Omental fat pad (tissue), 4 donors: ENCODE measurements around the gene JMJD1C. TPM values are rescaled to one million over a fixed set of nuclear protein-coding genes. Genes with fewer than 3 reads are reported as not detected.

Experiments
- ATAC-seq: fragments of 150-250 bp; one replicate; pipeline ENCODE4 v1.9.1; 2016; ENCODE audit warnings: mild to moderate bottlenecking, moderate library complexity; ENCODE audit not compliant: low FRiP score
- DNase-seq: peaks from one replicate; pipeline ENCODE4 v3.0.0-alpha.2; 2019; ENCODE audit warnings: low spot score
- total RNA-seq, 4 donors: library from RNA; depleted of rRNA; stranded (reverse); fragments of >200 nt; gene quantifications; one replicate each; pipeline ENCODE4 v1.1.0, GENCODE V29; 2016
- TF ChIP-seq, protein P1 (sequence below), 3 donors: fragments of 450-650 bp; IDR thresholded peaks; one replicate each; pipeline ENCODE4 v1.5.1; 2016 to 2017; ENCODE audit warnings: antibody characterized with exemption in 3 of 3, mild to moderate bottlenecking in 3 of 3, moderate library complexity in 2 of 3

Gene JMJD1C
- total RNA-seq, 4 donors from 2014 or later: 99.8 to 179 (median 149) TPM

DNA sequence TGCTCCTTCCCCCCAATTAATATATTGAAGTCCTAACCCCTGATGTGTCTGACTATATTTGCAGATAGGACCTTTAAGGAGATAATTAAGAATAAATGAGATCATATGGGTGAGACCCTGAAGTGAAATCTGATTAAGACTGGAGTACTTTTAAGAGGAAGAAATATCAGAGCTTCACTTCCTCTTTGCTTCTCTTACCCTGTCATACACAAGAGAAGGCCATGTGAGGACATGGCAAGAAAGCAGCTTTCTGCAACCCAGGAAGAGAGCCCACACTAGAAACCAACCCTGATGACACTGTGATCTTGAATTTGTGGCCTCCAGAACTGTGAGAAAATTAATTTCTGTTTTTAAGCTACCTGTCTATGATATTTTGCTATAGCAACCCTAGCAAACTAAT lies 44.2 kb downstream of the JMJD1C start:
- DNase-seq (no peak), ATAC-seq (no peak)
- TF ChIP-seq, protein P1, sequence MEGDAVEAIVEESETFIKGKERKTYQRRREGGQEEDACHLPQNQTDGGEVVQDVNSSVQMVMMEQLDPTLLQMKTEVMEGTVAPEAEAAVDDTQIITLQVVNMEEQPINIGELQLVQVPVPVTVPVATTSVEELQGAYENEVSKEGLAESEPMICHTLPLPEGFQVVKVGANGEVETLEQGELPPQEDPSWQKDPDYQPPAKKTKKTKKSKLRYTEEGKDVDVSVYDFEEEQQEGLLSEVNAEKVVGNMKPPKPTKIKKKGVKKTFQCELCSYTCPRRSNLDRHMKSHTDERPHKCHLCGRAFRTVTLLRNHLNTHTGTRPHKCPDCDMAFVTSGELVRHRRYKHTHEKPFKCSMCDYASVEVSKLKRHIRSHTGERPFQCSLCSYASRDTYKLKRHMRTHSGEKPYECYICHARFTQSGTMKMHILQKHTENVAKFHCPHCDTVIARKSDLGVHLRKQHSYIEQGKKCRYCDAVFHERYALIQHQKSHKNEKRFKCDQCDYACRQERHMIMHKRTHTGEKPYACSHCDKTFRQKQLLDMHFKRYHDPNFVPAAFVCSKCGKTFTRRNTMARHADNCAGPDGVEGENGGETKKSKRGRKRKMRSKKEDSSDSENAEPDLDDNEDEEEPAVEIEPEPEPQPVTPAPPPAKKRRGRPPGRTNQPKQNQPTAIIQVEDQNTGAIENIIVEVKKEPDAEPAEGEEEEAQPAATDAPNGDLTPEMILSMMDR (IDR thresholded peaks at IDR 0.05): no peak

DNA sequence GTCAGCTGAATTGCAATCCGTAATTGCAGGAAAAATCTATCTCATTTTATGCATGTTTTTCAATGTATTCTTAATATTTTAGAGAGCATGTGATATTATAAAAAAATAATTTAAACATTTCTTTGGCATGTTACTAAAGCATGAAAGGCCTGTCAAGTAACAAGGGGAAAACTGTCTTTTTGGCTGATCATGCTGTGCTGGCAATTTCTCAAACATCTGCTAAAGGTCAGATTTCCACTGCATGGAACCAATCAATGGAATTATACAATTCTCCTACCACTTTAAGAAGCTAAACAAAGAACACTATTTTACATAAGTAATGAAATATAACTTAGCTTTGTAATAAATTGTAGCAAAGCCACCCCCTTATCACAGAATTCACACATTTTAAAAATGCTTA lies 49.4 kb downstream of the JMJD1C start:
- TF ChIP-seq, protein P1 (IDR thresholded peaks at IDR 0.05): no peak
- ATAC-seq: no peak
- DNase-seq: no peak

DNA sequence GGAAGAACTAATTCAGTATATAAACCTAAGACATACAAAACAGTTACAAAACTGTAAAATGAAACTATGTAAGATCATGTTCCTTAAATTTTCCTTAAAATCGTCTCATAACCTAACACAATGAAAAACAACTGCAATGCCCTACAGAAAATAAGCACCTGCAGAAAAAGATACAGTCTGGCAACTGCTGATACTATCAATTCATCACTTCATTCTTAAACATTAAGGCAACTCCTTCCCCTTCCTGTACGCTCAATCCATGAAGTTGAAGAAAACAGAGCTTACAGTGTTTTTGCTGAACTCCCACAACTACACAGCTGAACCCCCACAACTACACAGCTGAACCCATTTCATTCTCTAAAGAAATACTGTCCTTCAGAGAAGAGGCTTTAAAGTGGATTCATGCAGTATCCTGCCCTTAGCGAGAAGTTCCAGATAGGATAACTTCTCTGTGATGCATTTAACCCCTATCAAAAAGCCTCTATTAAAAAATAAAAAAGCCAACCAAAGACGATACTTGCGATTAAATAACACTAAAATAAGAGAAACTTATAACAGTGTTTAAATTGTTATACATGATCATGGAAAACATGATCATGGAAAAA lies 50.0 kb downstream of the JMJD1C start:
- ATAC-seq (no peak), DNase-seq (no peak)
- TF ChIP-seq, protein P1 (IDR thresholded peaks at IDR 0.05): no peak

DNA sequence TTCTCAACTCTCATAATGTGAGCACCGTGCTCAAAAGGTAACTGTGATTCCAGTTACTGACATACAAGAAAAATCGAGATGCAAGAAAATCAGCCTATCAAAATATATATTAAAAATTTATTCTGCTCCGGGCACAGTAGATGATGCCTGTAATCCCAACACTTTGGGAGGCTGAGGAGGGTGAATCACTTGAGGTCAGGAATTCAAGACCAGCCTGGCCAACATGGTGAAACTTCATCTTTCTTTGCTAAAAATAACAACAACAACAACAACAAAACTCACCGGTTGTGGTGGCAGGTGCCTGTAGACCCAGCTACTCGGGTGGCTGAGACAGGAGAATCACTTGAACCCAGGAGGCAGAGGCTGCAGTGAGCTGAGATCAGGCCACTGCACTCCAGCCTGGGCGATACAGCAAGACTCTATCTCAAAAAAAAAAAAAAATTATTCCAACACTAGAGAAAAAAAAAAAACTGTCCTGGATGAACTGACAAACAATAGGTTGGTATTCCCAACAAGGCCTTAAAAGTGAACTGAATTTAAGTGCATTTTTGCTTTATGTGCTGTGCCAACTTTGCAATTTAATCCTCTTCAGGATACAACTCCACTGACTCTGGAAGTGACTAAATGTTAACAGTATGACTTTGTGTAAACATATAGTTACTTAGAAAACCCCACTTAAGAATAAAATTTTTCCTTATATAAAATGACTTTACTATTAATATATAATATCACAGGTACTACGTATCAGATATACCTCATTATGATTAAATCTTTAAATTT lies 51.1 kb downstream of the JMJD1C start:
- ATAC-seq: no peak
- DNase-seq: no peak

DNA sequence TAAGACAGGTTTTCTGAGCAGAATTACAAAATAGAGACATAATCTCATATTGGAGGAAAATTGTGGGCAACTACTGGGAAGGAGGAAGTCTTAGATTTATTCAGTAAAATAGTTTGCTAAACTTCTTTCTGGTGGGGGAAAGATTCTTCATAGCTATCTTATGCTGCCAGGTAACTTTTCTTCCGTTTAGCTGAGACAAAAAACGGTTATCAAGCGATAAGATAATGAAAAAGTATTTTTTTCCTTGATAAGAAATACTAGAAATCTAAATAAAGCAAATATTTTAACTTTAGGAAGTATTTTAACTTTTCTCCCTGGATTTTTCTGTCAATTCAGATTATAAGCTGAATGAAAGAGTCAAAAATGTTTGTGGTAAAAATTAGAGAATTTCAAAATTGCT lies 52.3 kb downstream of the JMJD1C start:
- ATAC-seq (no peak), DNase-seq (no peak)
- TF ChIP-seq, protein P1 (IDR thresholded peaks at IDR 0.05): no peak

More for the DNA sequence above, 51.1 kb downstream of the JMJD1C start:
- TF ChIP-seq, protein P1 (IDR thresholded peaks at IDR 0.05): no peak

DNA sequence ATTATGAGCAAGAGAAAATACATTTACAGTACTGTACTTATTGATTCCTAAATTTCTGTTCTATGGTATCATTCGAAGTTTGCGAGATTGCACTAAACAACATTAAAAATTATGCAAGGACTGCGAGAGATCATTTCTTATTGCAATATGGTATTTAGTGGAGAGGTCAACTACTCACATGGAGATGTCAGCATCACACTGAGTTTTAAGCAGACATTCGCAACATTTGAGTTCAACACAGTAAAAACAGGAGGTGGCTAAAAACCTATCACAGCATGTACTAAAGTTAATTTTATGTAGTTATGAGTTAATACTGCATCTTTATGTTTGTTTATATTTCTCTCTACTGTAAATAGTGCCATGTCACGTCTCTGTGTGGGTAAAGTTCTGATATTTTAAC lies 53.5 kb downstream of the JMJD1C start:
- DNase-seq (no peak), ATAC-seq (no peak)
- TF ChIP-seq, protein P1 (IDR thresholded peaks at IDR 0.05): no peak

DNA sequence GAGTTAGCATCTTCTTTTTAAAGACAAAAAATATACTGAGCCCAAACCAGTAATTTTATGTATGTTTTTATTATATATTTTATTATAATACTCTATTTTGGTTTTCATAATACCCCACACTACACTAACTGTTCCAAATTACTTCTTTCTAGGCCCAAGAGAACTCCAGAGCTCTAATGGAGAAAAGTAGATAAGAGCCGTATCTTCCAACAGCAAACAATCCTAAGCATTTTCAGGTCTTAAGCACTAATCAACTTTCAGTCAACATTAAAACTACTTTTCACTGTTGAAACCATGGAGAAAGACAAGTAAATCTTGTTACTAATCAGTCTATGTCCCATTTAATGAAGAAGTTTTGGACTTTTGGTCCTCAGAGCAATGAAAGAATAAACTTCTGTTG lies 55.1 kb downstream of the JMJD1C start:
- no peak for DNase-seq
- TF ChIP-seq, protein P1 (IDR thresholded peaks at IDR 0.05): no peak
- no peak for ATAC-seq
